HS-27A (cell line): ENCODE data around the gene CHSY1.

Experiments
- DNase-seq: peaks from one replicate; pipeline ENCODE4 v3.0.0-alpha.2; 2012; ENCODE audit warnings: low read depth, missing footprints

The CHSY1 gene

GRCh38 chr15:101188637-101189408 lies 63.0 kb downstream of the CHSY1 start:
- DNase-seq = peak; percentile 78

GRCh38 chr15:101187820-101188636 lies 63.8 kb downstream of the CHSY1 start:
- peak; percentile 60 for DNase-seq

GRCh38 chr15:101185770-101186169 lies 66.1 kb downstream of the CHSY1 start:
- no peak for DNase-seq

- DNase-seq = no peak
Observed at GRCh38 chr15:101185336-101185735, 66.5 kb downstream of the CHSY1 start.

- DNase-seq = no peak
Observed at GRCh38 chr15:101184830-101185229, 67.0 kb downstream of the CHSY1 start.

- no peak for DNase-seq
Observed at GRCh38 chr15:101183931-101184305, 67.9 kb downstream of the CHSY1 start.

GRCh38 chr15:101183226-101183930 lies 68.5 kb downstream of the CHSY1 start:
- DNase-seq = no peak

- DNase-seq = no peak
Observed at GRCh38 chr15:101182215-101182614, 69.6 kb downstream of the CHSY1 start.

GRCh38 chr15:101181349-101181748 lies 70.5 kb downstream of the CHSY1 start:
- no peak for DNase-seq

- DNase-seq = no peak
Observed at GRCh38 chr15:101180620-101181307, 71.1 kb downstream of the CHSY1 start.

- DNase-seq = no peak
Observed at GRCh38 chr15:101179341-101180153, 72.3 kb downstream of the CHSY1 start.

GRCh38 chr15:101178931-101179330 lies 72.9 kb downstream of the CHSY1 start:
- no peak for DNase-seq

- DNase-seq = no peak
Observed at GRCh38 chr15:101178479-101178878, 73.4 kb downstream of the CHSY1 start.

- DNase-seq = no peak
Observed at GRCh38 chr15:101177866-101178265, 74.0 kb downstream of the CHSY1 start.

GRCh38 chr15:101176625-101177024 lies 75.2 kb downstream of the CHSY1 start:
- DNase-seq = no peak

GRCh38 chr15:101175401-101175800 lies 76.4 kb downstream of the CHSY1 start:
- no peak for DNase-seq

- DNase-seq = no peak
Observed at GRCh38 chr15:101174152-101174920, 77.5 kb downstream of the CHSY1 start.

GRCh38 chr15:101173233-101174119 lies 78.4 kb downstream of the CHSY1 start:
- no peak for DNase-seq

GRCh38 chr15:101172501-101173071 lies 79.3 kb downstream of the CHSY1 start:
- no peak for DNase-seq
